H1 (cell line): ENCODE results near the gene PDCD10.

ENCODE experiments used
- CTCF ChIP-seq, 3 experiments: IDR thresholded peaks; 1 replicate in 2 of 3; 2 replicates in 1 of 3; pipeline versions ENCODE4 v1.5.1 to v1.6.1; 2011; ENCODE audit warnings: low read length in 3 of 3, mild to moderate bottlenecking in 3 of 3, inconsistent platforms in 2 of 3, low read depth in 1 of 3, moderate library complexity in 1 of 3; ENCODE audit not compliant: insufficient read depth in 1 of 3; ENCODE audit errors: control extremely low read depth in 1 of 3
- SP4 ChIP-seq: IDR thresholded peaks from 2 replicates; pipeline ENCODE4 v1.6.1; 2012; ENCODE audit warnings: low read length, inconsistent platforms
- ZNF274 ChIP-seq: IDR thresholded peaks from 2 replicates; pipeline ENCODE4 v1.7.0; 2012; ENCODE audit warnings: low read length, borderline replicate concordance; ENCODE audit errors: extremely low read depth

GRCh38 chr3:167669699-167670098, 65.0 kb downstream of the PDCD10 start:
- TF ChIP-seq SP4 (no peak), ZNF274 (no peak), CTCF (IDR thresholded peaks at IDR 0.05; ENCODE audit: control extremely low read depth in 1 of 3, insufficient read depth in 1 of 3, low read depth in 1 of 3, low read length in 3 of 3) (no peak)
